ENCODE data around the gene SCRN2.

SCRN2 gene

GRCh38 chr17:47845716-47846075, 4.6 kb upstream of the SCRN2 start:
- Histone ChIP-seq H3K4me3 (ENCODE audit: low read depth, low read length) (no peak overlapping the region), H3K27me3 (ENCODE audit: insufficient read depth, low read depth, severe bottlenecking) (no peaks in the 10 kb centered on the region), H3K27ac (no peak overlapping the region), H3K9me3 (ENCODE audit: severe bottlenecking) (no peaks in the 10 kb centered on the region), H3K36me3 (peaks cover 17% of the 10 kb centered on the region)
- TF ChIP-seq, protein P1, sequence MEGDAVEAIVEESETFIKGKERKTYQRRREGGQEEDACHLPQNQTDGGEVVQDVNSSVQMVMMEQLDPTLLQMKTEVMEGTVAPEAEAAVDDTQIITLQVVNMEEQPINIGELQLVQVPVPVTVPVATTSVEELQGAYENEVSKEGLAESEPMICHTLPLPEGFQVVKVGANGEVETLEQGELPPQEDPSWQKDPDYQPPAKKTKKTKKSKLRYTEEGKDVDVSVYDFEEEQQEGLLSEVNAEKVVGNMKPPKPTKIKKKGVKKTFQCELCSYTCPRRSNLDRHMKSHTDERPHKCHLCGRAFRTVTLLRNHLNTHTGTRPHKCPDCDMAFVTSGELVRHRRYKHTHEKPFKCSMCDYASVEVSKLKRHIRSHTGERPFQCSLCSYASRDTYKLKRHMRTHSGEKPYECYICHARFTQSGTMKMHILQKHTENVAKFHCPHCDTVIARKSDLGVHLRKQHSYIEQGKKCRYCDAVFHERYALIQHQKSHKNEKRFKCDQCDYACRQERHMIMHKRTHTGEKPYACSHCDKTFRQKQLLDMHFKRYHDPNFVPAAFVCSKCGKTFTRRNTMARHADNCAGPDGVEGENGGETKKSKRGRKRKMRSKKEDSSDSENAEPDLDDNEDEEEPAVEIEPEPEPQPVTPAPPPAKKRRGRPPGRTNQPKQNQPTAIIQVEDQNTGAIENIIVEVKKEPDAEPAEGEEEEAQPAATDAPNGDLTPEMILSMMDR (IDR thresholded peaks at IDR 0.05; ENCODE audit: low read depth, low read length), result no peak
- no peak for DNase-seq

DNA sequence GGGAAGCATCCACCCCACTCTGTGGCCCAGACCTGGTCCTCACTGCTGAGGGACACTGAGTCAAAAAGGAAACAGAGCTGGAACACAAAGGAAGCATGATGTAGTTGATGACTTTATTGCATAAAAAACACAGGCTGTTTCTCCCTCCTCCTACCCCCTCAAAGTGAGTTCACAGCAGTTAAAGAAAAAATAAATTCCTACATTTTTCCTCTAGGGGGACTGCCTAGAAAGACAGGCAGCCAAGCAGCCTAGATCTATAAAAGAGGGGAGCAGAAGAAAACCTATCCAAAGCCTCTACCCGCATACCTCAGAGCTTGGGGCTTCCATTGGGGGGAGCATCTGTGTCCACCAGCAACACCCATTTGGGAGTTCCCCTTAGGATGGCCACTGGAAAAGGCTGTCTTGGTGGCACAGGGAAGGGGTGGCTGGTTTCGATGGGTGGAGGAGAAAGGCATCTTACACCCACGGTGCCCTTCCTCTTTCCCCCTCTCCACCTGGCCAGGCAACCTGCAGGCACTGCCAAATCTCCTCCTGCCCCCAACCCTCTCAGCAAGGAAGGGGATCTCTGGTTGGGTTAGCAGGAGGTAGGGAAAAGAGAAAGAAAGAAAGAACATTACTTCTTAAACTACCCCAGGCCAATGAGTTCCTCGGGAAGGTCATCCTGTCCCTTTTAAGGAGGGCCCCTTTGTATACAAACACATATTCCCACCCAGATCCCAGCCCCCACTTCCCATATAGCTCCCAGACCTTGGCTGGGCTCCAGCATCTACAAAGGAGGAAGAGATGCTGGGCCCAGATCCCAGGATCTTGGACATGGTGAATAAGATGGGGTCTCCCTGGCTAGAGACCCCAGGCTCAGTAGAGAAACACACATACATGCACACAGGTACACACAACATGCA, 4.0 kb upstream of the SCRN2 start:
- Histone ChIP-seq H3K9me3 (ENCODE audit: severe bottlenecking) (no peaks in the 10 kb centered on the region), H3K4me3 (ENCODE audit: low read depth, low read length) (no peak overlapping the region), H3K27me3 (ENCODE audit: insufficient read depth, low read depth, severe bottlenecking) (no peaks in the 10 kb centered on the region), H3K36me3 (peaks cover 22% of the 10 kb centered on the region), H3K27ac (no peak overlapping the region)
- DNase-seq, result no peak
- TF ChIP-seq, protein P1 (IDR thresholded peaks at IDR 0.05; ENCODE audit: low read depth, low read length), result peak; percentile 34; the same call in 1 of the 2 replicates

DNA sequence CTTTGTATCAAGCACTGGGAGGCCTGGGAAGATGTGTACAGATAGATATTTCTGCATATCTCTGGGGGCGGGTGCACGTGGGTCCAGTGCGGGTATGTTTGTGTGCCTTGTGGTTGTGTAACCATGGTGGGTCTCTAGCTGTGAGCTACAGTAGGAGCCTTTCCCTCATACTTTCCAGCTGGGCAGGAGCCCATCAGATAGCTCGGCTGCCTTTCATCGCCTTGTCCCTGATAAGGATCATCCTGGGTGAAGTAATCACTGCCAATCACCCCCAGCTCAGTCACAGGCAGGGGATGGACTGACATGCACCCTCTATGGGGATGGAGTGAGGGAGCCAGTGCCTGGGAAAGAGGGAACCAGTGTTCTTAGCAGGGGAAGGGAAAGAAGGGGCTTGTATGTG, 3.2 kb upstream of the SCRN2 start:
- peaks cover 27% of the 10 kb centered on the region for H3K36me3 ChIP-seq
- DNase-seq, result no peak
- no peaks in the 10 kb centered on the region for H3K9me3 ChIP-seq (ENCODE audit: severe bottlenecking)
- H3K27ac ChIP-seq, result no peak overlapping the region
- H3K27me3 ChIP-seq (ENCODE audit: insufficient read depth, low read depth, severe bottlenecking), result no peaks in the 10 kb centered on the region
- no peak overlapping the region for H3K4me3 ChIP-seq (ENCODE audit: low read depth, low read length)
- TF ChIP-seq, protein P1 (IDR thresholded peaks at IDR 0.05; ENCODE audit: low read depth, low read length), result no peak

GRCh38 chr17:47843391-47843730, 2.3 kb upstream of the SCRN2 start:
- no peak for DNase-seq
- Histone ChIP-seq H3K36me3 (peaks cover 35% of the 10 kb centered on the region), H3K27me3 (ENCODE audit: insufficient read depth, low read depth, severe bottlenecking) (no peaks in the 10 kb centered on the region), H3K9me3 (ENCODE audit: severe bottlenecking) (no peaks in the 10 kb centered on the region), H3K4me3 (ENCODE audit: low read depth, low read length) (no peak overlapping the region), H3K27ac (peak overlapping the region; percentile 43)
- TF ChIP-seq, protein P1 (IDR thresholded peaks at IDR 0.05; ENCODE audit: low read depth, low read length), result no peak

DNA sequence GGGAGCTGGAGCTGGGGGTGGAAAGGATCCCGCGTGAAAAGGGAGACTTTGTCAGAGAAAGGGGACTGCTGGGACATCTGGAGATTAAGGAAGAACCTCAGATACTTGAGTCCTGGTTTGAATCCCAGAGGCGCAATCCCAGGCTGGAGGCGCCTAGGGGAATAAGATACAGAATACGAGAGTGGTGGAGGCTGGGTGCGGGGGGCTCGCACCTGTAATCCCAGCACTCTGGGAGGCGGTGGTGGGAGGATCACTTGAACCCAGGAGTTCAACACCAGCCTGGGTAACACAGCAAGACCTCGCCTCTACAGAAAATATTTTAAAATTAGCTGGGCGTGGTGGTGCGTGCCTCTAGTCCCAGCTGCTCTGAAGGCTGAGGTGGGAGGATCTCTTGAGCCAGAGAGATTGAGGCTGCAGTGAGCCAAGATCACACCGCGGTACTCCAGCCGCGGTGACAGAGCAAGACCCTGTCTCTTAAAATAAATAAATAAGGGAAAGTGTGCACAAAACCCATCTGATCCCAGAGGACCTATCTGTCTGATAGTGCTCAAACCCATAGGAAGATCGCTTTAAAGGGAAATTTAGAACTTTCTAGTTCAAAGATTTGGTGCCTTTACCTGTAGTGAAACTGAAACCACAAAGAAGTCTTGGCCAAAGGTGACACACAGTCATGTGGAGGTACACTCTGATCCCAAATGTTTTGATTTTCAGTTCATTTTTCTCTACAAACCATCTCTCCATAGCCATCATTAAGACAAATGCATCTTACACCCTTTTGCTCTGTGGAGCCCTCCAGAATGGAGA, 617 bp upstream of the SCRN2 start:
- no peaks in the 10 kb centered on the region for H3K9me3 ChIP-seq (ENCODE audit: severe bottlenecking)
- DNase-seq, result no peak
- H3K27ac ChIP-seq, result peak overlapping the region; percentile 79
- TF ChIP-seq, protein P1 (IDR thresholded peaks at IDR 0.05; ENCODE audit: low read depth, low read length), result no peak
- H3K36me3 ChIP-seq, result peaks cover 40% of the 10 kb centered on the region
- no peaks in the 10 kb centered on the region for H3K27me3 ChIP-seq (ENCODE audit: insufficient read depth, low read depth, severe bottlenecking)
- peak overlapping the region; percentile 95 for H3K4me3 ChIP-seq (ENCODE audit: low read depth, low read length)

Data from WERI-Rb-1 (cell line).